ENCODE data around the gene MYL12A. TPM values are rescaled to one million over a fixed set of nuclear protein-coding genes. Genes with fewer than 3 reads are reported as not detected.

Gene MYL12A
- total RNA-seq, 1 experiment from 2014 or later, result 314 TPM

DNA sequence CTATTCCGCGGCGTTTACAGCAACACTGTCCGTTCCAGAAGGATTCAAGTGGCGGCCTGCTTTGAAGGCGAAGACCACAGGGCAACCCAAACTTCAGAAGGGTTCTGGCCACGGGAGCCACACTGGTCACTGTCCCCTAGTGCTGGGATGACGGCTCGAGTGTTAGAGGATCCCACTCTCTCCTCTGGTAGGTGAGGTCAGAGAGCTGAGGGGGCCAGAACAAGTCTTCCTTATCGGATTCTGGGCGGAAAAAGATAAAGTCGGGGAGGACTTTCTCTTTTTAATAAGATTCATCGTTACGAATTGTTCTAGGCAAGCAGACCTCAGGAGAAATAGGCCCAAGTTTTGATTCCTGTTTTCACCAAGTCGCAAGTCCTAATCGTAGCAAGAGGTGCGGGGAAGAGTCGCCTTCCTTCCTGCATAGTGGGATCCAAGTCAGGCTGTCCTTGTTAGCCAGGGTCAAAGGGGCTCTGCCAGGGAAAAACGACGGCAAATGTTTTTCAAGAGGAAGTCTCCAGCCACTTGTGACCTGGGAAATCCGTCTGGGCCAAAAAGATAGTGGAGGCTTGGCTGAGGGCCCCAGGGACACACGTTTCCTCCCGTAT, 864 bp upstream of the MYL12A start:
- Histone ChIP-seq H3K36me3 (ENCODE audit: control insufficient read depth in 1 of 2, insufficient read depth in 2 of 2, low read length in 2 of 2) (peaks cover 0 to 8% of the 10 kb centered on the region in 2 experiments; a peak in 3 of 4 replicates), H3K4me2 (ENCODE audit: low read length) (peak overlapping the region; percentile 80), H3K4me1 (ENCODE audit: control insufficient read depth in 1 of 2, insufficient read depth in 2 of 2, low read length in 2 of 2) (peaks cover 40 to 47% of the 10 kb centered on the region in 2 experiments), H2AFZ (ENCODE audit: low read depth, low read length, poor library complexity, severe bottlenecking) (no peak overlapping the region), H3K27me3 (ENCODE audit: insufficient read depth, low read length) (no peaks in the 10 kb centered on the region), H3K27ac (ENCODE audit: low read depth, low read length) (peak overlapping the region; percentile 90), H3K9me3 (ENCODE audit: control insufficient read depth in 1 of 2, insufficient read depth in 1 of 2, low read depth in 1 of 2, low read length in 2 of 2) (no peaks in the 10 kb centered on the region), H4K20me1 (ENCODE audit: insufficient read depth) (peaks cover 7% of the 10 kb centered on the region; the same call in 1 of the 2 replicates), H3K9me2 (ENCODE audit: insufficient read depth) (no peaks in the 10 kb centered on the region), H3K9ac (ENCODE audit: low read length) (peak overlapping the region; percentile 95), H3K4me3 (replicated peaks in 1 of 2; ENCODE audit: low read depth in 1 of 2, low read length in 2 of 2) (peak overlapping the region; percentile 40 to 96), H3K79me2 (ENCODE audit: insufficient read depth, low read length) (peaks cover 46% of the 10 kb centered on the region)
- ATAC-seq (no peak), DNase-seq (ENCODE audit: low read depth, low spot score) (no peak)
- ChIA-PET POLR2A (interaction anchor here (0.6 to 1.5 kb wide), 6 partner anchors 8 to 341 kb away, joined by 3 to 6 read pairs (median 4); no protein-coding TSS in a partner anchor), RAD21 (ENCODE audit: low non-redundant PET in 1 of 2, low total read pairs in 2 of 2, uncharacterized antibody in 2 of 2, unreplicated experiment in 2 of 2) (interaction anchor here (1.0 to 1.4 kb wide), 4 partner anchors 234 to 314 kb away, joined by 3 to 5 read pairs (median 4); no protein-coding TSS in a partner anchor), CTCF (interaction anchor here (0.6 to 3.6 kb wide), 24 partner anchors 59 to 623 kb away, joined by 3 to 43 read pairs (median 4); no protein-coding TSS in a partner anchor)
- BruUV-seq (replicated peaks), result TSS peak; percentile 86
- intact Hi-C loops (cut with micrococcal nuclease), result loop anchor here (1.0 to 5.0 kb wide), 5 partner anchors 96 to 480 kb away; partner anchors contain the start of gene LPIN2
- TF ChIP-seq EGR1 (IDR thresholded peaks at IDR 0.05; ENCODE audit: low read depth) (no peak), POLR2A (IDR thresholded peaks at IDR 0.05; ENCODE audit: borderline replicate concordance, extremely low read depth, insufficient read depth, insufficient read length) (peak; percentile 36), FOSL1 (IDR thresholded peaks at IDR 0.05; ENCODE audit: low read depth) (no peak), CEBPB (IDR thresholded peaks at IDR 0.05; ENCODE audit: low read depth) (no peak), ELF1 (IDR thresholded peaks at IDR 0.05; ENCODE audit: borderline replicate concordance, low read depth) (no peak)

DNA sequence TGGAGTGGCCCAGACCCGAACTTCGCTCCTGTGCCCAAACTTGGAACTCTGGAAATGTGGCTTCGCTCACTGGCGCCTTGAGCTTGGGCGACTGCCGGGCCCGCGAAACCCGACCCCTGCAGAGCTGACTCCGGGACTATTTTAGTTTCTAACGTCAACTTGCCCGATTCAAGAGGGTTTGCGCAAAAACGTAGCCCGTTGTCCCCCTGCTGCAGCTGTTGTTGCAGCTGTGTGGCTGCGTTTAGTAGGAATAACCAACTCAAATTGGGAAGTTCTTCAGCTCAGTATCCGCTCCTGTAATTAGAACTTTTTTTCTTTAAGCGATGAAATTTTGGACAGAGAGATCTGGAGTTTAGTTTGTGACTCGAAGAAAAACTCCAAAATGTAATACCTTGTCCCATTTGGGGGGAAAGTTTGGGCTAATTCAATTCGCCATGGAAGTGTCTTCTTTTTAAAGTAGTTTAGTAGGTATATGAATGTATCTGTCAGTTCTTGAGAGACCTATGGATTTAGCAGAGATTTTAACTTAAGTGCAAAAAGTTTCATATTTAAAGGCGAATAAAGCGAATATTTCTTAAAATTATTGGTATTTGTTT, 559 bp downstream of the MYL12A start:
- POLR2A ChIA-PET, result interaction anchor here (0.6 to 1.5 kb wide), 2 partner anchors 9 to 418 kb away, joined by 3 to 6 read pairs; no protein-coding TSS in a partner anchor
- ATAC-seq (no peak), DNase-seq (ENCODE audit: low read depth, low spot score) (no peak)
- TF ChIP-seq SRF (IDR thresholded peaks at IDR 0.05; ENCODE audit: low read depth) (no peak), CBX3 (IDR thresholded peaks at IDR 0.05; ENCODE audit: low read depth) (no peak), EZH2phosphoT487 (IDR thresholded peaks at IDR 0.05; ENCODE audit: borderline replicate concordance) (no peak), EGR1 (IDR thresholded peaks at IDR 0.05; ENCODE audit: low read depth) (no peak), SP1 (IDR thresholded peaks at IDR 0.05; ENCODE audit: low read depth) (no peak), JUND (IDR thresholded peaks at IDR 0.05) (no peak), EZH2 (IDR thresholded peaks at IDR 0.05) (no peak), POLR2AphosphoS5 (IDR thresholded peaks at IDR 0.05; ENCODE audit: low read depth, low read length) (no peak), FOSL1 (IDR thresholded peaks at IDR 0.05; ENCODE audit: low read depth) (no peak), SIN3A (IDR thresholded peaks at IDR 0.05; ENCODE audit: low read depth) (no peak), ELF1 (IDR thresholded peaks at IDR 0.05; ENCODE audit: borderline replicate concordance, low read depth) (no peak), TCF7L2 (IDR thresholded peaks at IDR 0.05; ENCODE audit: borderline replicate concordance, extremely low read depth, insufficient read depth, insufficient read length) (no peak), POLR2A (IDR thresholded peaks at IDR 0.05; ENCODE audit: borderline replicate concordance, extremely low read depth, insufficient read depth, insufficient read length) (no peak), RAD21 (IDR thresholded peaks at IDR 0.05; ENCODE audit: low read depth) (no peak), ZFX (IDR thresholded peaks at IDR 0.05) (no peak)
- TF ChIP-seq, protein P1, sequence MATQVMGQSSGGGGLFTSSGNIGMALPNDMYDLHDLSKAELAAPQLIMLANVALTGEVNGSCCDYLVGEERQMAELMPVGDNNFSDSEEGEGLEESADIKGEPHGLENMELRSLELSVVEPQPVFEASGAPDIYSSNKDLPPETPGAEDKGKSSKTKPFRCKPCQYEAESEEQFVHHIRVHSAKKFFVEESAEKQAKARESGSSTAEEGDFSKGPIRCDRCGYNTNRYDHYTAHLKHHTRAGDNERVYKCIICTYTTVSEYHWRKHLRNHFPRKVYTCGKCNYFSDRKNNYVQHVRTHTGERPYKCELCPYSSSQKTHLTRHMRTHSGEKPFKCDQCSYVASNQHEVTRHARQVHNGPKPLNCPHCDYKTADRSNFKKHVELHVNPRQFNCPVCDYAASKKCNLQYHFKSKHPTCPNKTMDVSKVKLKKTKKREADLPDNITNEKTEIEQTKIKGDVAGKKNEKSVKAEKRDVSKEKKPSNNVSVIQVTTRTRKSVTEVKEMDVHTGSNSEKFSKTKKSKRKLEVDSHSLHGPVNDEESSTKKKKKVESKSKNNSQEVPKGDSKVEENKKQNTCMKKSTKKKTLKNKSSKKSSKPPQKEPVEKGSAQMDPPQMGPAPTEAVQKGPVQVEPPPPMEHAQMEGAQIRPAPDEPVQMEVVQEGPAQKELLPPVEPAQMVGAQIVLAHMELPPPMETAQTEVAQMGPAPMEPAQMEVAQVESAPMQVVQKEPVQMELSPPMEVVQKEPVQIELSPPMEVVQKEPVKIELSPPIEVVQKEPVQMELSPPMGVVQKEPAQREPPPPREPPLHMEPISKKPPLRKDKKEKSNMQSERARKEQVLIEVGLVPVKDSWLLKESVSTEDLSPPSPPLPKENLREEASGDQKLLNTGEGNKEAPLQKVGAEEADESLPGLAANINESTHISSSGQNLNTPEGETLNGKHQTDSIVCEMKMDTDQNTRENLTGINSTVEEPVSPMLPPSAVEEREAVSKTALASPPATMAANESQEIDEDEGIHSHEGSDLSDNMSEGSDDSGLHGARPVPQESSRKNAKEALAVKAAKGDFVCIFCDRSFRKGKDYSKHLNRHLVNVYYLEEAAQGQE (IDR thresholded peaks at IDR 0.05; ENCODE audit: low read depth), result no peak

More for the DNA sequence above, 559 bp downstream of the MYL12A start:
- Histone ChIP-seq H3K36me3 (ENCODE audit: control insufficient read depth in 1 of 2, insufficient read depth in 2 of 2, low read length in 2 of 2) (peaks cover under 1 to 15% of the 10 kb centered on the region in 2 experiments; a peak in 3 of 4 replicates), H3K4me2 (ENCODE audit: low read length) (peak overlapping the region; percentile 80), H3K9ac (ENCODE audit: low read length) (peak overlapping the region; percentile 95), H3K79me2 (ENCODE audit: insufficient read depth, low read length) (peaks cover 61% of the 10 kb centered on the region), H3K27ac (ENCODE audit: low read depth, low read length) (peak overlapping the region; percentile 90), H4K20me1 (ENCODE audit: insufficient read depth) (peaks cover 7% of the 10 kb centered on the region; the same call in 1 of the 2 replicates), H2AFZ (ENCODE audit: low read depth, low read length, poor library complexity, severe bottlenecking) (no peak overlapping the region), H3K9me2 (ENCODE audit: insufficient read depth) (no peaks in the 10 kb centered on the region), H3K4me3 (replicated peaks in 1 of 2; ENCODE audit: low read depth in 1 of 2, low read length in 2 of 2) (peak overlapping the region; percentile 92 to 96), H3K9me3 (ENCODE audit: control insufficient read depth in 1 of 2, insufficient read depth in 1 of 2, low read depth in 1 of 2, low read length in 2 of 2) (no peaks in the 10 kb centered on the region), H3K27me3 (ENCODE audit: insufficient read depth, low read length) (no peaks in the 10 kb centered on the region), H3K4me1 (ENCODE audit: control insufficient read depth in 1 of 2, insufficient read depth in 2 of 2, low read length in 2 of 2) (peaks cover 42 to 52% of the 10 kb centered on the region in 2 experiments)
- ChIA-PET CTCF (interaction anchor here (1.4 to 3.6 kb wide), 3 partner anchors 314 to 482 kb away, joined by 3 to 43 read pairs (median 5); no protein-coding TSS in a partner anchor), RAD21 (ENCODE audit: low non-redundant PET in 1 of 2, low total read pairs in 2 of 2, uncharacterized antibody in 2 of 2, unreplicated experiment in 2 of 2) (no interaction called here)
- BruUV-seq (replicated peaks), result no TSS peak
- intact Hi-C loops (cut with micrococcal nuclease), result loop anchor here (5.0 kb wide), 1 partner anchor 236 kb away; the partner anchor contains the start of gene LPIN2

All from HCT116 (cell line).